C4-2B (cell line): ENCODE data around the gene UPF2.

Experiments
- H3K27ac ChIP-seq: fragments of 450-650 bp; 2 replicates; pipeline ENCODE4 v1.5.1; 2017
- ZFX ChIP-seq: fragments of 450-650 bp; IDR thresholded peaks from 2 replicates; pipeline ENCODE4 v1.6.1; 2017
- TF ChIP-seq, protein P1 (sequence below): fragments of 450-650 bp; conservative IDR thresholded peaks from 2 replicates; pipeline ENCODE4 v1.5.1; 2017; ENCODE audit warnings: mild to moderate bottlenecking

The UPF2 gene

DNA sequence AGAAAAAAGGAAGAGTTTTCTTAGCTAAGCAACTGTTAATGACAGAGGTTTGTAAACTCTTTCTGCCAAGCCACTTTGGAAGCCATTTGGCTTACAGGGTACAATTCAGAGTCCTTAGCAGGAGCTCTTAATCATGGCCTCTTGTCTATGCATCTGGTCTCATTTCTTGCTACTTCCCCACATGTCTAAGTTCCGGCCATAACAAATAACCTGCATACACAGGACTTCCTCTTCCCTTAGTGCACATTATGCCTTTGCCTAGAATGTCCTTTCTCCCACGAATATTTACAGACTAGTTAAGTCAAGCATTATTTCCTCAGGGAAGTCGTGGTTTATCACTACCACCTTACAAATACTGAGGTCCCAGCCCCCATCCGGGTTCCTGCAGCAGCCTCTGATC lies 8.6 kb upstream of the UPF2 start:
- no peak overlapping the region for H3K27ac ChIP-seq
- TF ChIP-seq ZFX, result no peak
- TF ChIP-seq, protein P1, sequence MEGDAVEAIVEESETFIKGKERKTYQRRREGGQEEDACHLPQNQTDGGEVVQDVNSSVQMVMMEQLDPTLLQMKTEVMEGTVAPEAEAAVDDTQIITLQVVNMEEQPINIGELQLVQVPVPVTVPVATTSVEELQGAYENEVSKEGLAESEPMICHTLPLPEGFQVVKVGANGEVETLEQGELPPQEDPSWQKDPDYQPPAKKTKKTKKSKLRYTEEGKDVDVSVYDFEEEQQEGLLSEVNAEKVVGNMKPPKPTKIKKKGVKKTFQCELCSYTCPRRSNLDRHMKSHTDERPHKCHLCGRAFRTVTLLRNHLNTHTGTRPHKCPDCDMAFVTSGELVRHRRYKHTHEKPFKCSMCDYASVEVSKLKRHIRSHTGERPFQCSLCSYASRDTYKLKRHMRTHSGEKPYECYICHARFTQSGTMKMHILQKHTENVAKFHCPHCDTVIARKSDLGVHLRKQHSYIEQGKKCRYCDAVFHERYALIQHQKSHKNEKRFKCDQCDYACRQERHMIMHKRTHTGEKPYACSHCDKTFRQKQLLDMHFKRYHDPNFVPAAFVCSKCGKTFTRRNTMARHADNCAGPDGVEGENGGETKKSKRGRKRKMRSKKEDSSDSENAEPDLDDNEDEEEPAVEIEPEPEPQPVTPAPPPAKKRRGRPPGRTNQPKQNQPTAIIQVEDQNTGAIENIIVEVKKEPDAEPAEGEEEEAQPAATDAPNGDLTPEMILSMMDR, result no peak

DNA sequence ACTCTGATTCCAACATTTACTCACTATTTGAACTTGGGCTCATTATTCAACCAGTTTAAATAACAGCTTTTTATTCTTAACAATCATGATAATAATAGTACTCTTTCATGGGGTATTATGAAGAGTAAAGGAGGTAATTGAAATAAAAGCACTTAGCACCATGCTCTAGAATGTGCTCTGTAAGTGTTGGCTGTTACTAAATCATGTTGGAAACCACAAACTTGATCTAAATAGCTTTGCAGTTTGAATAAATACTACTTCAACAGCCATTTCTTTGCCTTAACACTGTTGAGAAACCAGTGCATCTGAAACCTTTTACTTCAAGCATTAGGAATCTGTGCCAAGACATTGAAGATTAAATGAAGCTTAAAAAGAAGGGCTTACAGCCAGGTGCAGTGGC lies 7.9 kb upstream of the UPF2 start:
- H3K27ac ChIP-seq, result no peak overlapping the region
- TF ChIP-seq, protein P1, result no peak
- no peak for TF ChIP-seq ZFX

DNA sequence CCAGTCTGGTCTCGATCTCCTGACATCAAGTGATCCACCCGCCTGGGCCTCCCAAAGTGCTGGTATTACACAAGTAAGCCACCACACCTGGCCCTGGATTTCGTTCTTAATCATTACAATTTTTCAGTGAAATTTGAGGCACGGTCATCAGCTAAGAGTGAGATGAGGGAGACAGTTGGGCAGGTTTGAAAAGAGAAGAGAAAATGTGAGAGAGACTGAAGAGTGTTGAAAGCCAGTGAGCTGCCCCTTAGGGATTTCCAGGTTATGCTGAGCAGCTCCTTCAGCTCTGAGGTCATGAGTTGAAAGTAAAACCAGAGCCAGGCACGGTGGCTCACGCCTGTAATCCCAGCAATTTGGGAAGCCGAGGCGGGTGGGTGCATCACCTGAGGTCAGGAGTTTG lies 5.9 kb upstream of the UPF2 start:
- no peak overlapping the region for H3K27ac ChIP-seq
- TF ChIP-seq, protein P1, result no peak
- TF ChIP-seq ZFX, result no peak

DNA sequence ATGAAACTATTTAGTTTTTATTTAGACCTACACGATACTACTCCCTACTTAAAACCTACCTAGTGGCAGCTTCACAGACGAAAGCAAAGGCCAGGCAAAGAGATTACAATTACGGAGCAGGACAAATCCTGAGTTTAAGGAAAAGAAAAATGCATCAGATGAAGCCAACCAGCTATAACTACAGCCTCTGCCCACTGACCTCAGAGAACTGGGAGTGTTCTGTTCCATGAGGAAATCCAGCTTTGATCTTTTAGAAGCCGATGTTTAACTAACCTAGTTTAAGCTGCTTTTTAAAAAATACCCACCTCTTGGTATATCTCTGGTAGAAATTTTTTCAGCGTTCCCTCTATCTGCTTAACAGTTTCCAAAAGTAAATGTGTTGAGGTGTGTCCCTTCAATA lies 3.0 kb upstream of the UPF2 start:
- no peak overlapping the region for H3K27ac ChIP-seq
- TF ChIP-seq ZFX, result no peak
- TF ChIP-seq, protein P1, result no peak

DNA sequence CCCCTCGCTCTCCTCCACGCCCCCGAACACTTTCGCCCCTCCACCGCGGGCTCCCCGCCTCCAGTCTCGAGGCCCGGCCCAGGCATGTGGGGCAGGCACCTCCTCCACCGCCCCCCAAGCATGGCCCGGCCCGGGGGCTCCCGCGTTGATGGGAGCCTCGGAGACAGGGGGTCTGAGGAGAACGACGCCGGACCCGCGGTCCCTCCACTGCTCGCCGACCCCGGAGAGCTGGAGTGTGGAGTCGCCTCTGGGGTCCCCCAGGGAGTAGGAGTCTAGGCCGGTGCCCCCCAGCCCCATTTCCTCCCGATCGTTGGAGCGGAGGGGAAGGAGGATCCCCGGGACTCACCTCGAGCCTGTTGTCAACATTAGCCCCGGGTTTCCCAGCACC lies 206 bp downstream of the UPF2 start:
- TF ChIP-seq, protein P1, result no peak
- TF ChIP-seq ZFX, result no peak
- peak overlapping the region; percentile 98 for H3K27ac ChIP-seq

DNA sequence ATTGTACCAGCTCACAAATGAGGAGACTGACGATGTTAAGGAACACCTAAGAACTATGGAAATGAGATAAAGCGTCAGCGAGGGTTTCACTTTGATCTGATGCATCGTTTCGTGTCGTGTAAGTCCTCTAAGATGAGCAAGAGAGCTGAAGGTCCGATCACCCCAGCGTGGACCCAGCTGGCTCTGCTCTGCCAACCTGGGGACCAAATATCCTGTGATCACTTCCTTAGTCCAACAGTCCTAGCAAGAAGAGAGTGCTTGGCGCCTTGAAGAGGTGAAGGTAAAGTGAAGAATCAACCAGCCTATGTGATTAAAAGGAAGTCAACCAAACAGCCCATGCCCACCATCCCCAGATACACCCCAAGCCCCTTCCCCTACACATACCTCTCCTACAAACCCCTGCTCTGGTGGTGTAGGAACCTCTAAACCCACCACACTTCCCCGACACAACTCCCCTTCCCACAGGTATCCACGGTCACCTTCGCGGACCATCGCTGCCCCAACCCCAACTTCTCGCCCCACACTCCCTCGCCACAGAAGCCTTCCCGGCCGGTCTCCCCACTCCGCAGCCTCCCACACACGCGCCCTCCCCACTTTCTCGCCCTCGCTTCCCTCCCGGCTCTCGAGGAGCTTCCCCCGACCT lies 722 bp downstream of the UPF2 start:
- TF ChIP-seq, protein P1, result no peak
- TF ChIP-seq ZFX, result no peak
- H3K27ac ChIP-seq, result peak overlapping the region; percentile 98

DNA sequence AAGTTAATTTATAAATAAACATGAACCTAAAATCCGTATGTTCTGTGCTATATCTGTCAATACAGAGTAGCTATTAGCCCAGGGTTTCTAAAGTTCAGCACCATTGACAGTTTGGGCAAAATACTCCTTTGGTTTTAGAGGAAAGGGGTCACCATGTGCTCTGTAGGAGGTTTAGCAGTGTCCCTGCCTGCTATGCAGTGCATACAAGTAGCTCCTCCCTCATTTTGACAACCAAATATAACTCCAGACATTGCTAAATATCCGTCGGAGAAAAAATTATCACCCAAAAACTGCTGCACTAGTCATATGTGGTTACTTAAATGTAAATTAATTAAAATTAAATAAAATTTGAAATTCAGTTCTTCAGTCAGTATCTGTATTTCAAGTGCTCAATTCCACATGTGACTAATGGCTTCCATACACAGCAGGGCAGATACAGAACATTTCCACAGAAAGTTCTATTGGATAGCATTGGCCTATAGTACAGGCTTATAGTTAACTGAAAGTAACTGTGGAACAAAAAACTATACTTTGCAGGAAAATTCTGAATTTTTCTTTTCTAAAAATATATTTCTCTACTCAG lies 6.4 kb downstream of the UPF2 start:
- no peak overlapping the region for H3K27ac ChIP-seq
- TF ChIP-seq, protein P1, result no peak
- no peak for TF ChIP-seq ZFX
